Uterus (tissue), 4 donors: ENCODE data around the gene ACSL4. TPM values are rescaled to one million over a fixed set of nuclear protein-coding genes. Genes with fewer than 3 reads are reported as not detected.
"Not testable (repeated sequence)": the region's sequence is repeated elsewhere in the genome, so short reads cannot be mapped to it uniquely, and the experiment has no call there.

Source experiments
- DNase-seq, 2 donors: peaks; one replicate each; pipeline ENCODE4 v3.0.0-alpha.2; 2019 to 2020
- H3K27ac ChIP-seq, 2 donors: fragments of 200-600 bp; sonication (generic); 1 replicate in 1 of 2; 2 replicates in 1 of 2; pipeline ENCODE4 v1.5.1; 2016 to 2018
- H3K27me3 ChIP-seq, 2 donors: fragments of 200-600 bp; sonication (generic); one replicate each; pipeline ENCODE4 v1.5.1; 2018 to 2019; ENCODE audit warnings: control low read depth in 1 of 2
- H3K36me3 ChIP-seq, 2 donors: fragments of 200-600 bp; sonication (generic); one replicate each; pipeline ENCODE4 v1.5.1; 2019; ENCODE audit warnings: control low read depth in 1 of 2
- H3K4me1 ChIP-seq, 2 donors: fragments of 200-600 bp; sonication (generic); one replicate each; pipeline ENCODE4 v1.5.1; 2018 to 2019; ENCODE audit warnings: control low read depth in 1 of 2
- H3K4me3 ChIP-seq, 2 donors: fragments of 200-600 bp; sonication (generic); 1 replicate in 1 of 2; 2 replicates in 1 of 2; pipeline ENCODE4 v1.5.1; 2018 to 2019; ENCODE audit warnings: mild to moderate bottlenecking in 1 of 2
- H3K9me3 ChIP-seq, 2 donors: fragments of 200-600 bp; sonication (generic); one replicate each; pipeline ENCODE4 v1.5.1; 2019; ENCODE audit warnings: control low read depth in 1 of 2
- POLR2A ChIP-seq, 2 donors: fragments of 450-650 bp; IDR thresholded peaks; one replicate each; pipeline ENCODE4 v1.6.1; 2016; ENCODE audit warnings: antibody characterized with exemption in 2 of 2, mild to moderate bottlenecking in 1 of 2, moderate library complexity in 1 of 2
- intact Hi-C: fragments of 100-400 bp; cut with DNase I; formaldehyde crosslinking; loops from one replicate; pipeline ENCODE4 v1.15.1; 2023; ENCODE audit warnings: low total_unique reads
- total RNA-seq, 4 donors: library from RNA; depleted of rRNA in 3 of 4; stranded (reverse); fragments of >200 nt in 3 of 4; gene quantifications; one replicate each; pipeline versions ENCODE4 v1.1.0 to v1.2.4, GENCODE V29; 2014 to 2023
- TF ChIP-seq, protein P1 (sequence below), 4 experiments: fragments of 200-600 bp in 2 of 4; fragments of 450-650 bp in 2 of 4; sonication (generic) in 2 of 4; IDR thresholded peaks; one replicate each; pipeline ENCODE4 v1.5.1; 2016 to 2019; ENCODE audit warnings: antibody characterized with exemption in 4 of 4, mild to moderate bottlenecking in 2 of 4, moderate library complexity in 1 of 4
- donor health status: DM: yes; HTN: yes; CAD: no.

ACSL4 gene
- total RNA-seq, 4 donors from 2014 or later: 8.5 to 55.6 (median 42.8) TPM

- H3K4me1 ChIP-seq: no peaks in the 10 kb centered on the region
- intact Hi-C loops: no loop called here
- TF ChIP-seq, protein P1, sequence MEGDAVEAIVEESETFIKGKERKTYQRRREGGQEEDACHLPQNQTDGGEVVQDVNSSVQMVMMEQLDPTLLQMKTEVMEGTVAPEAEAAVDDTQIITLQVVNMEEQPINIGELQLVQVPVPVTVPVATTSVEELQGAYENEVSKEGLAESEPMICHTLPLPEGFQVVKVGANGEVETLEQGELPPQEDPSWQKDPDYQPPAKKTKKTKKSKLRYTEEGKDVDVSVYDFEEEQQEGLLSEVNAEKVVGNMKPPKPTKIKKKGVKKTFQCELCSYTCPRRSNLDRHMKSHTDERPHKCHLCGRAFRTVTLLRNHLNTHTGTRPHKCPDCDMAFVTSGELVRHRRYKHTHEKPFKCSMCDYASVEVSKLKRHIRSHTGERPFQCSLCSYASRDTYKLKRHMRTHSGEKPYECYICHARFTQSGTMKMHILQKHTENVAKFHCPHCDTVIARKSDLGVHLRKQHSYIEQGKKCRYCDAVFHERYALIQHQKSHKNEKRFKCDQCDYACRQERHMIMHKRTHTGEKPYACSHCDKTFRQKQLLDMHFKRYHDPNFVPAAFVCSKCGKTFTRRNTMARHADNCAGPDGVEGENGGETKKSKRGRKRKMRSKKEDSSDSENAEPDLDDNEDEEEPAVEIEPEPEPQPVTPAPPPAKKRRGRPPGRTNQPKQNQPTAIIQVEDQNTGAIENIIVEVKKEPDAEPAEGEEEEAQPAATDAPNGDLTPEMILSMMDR (IDR thresholded peaks at IDR 0.05): no peak
- no peak for TF ChIP-seq POLR2A (IDR thresholded peaks at IDR 0.05)
- no peaks in the 10 kb centered on the region for H3K36me3 ChIP-seq
- no peaks in the 10 kb centered on the region for H3K27me3 ChIP-seq
- no peaks in the 10 kb centered on the region for H3K9me3 ChIP-seq
- H3K4me3 ChIP-seq: no peak overlapping the region
- no peak overlapping the region for H3K27ac ChIP-seq
- no peak for DNase-seq
Observed at GRCh38 chrX:109684136-109684535, 48.9 kb downstream of the ACSL4 start.

- Histone ChIP-seq H3K4me3 (no peak overlapping the region), H3K4me1 (no peaks in the 10 kb centered on the region), H3K9me3 (no peaks in the 10 kb centered on the region), H3K27me3 (no peaks in the 10 kb centered on the region), H3K27ac (no peak overlapping the region), H3K36me3 (no peaks in the 10 kb centered on the region)
- intact Hi-C loops: no loop called here
- TF ChIP-seq, protein P1 (IDR thresholded peaks at IDR 0.05): no peak
- TF ChIP-seq POLR2A (IDR thresholded peaks at IDR 0.05): no peak
- DNase-seq: no peak
Observed at GRCh38 chrX:109681475-109682081, 51.5 kb downstream of the ACSL4 start.

DNA sequence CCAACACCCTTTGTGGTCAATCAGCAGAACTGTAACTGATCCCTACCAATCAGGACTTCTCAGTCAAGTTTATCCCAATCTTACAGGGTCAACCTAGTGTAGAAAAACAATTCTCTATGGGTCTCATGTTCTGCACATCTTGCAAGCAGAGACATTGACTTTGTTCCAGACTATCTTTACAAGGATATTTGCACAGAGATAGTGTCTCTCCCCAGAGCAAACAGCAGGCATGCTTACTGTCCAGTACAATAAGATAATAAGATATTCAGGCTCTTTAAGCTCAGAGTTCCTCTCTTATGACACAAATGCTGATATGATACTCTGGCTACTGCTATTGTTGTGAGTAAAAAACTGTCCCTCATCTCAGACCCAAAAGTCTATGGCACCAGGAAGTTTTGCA lies 53.2 kb downstream of the ACSL4 start:
- no peak for DNase-seq
- Histone ChIP-seq H3K4me3 (no peak overlapping the region), H3K27ac (no peak overlapping the region), H3K27me3 (no peaks in the 10 kb centered on the region), H3K4me1 (no peaks in the 10 kb centered on the region), H3K36me3 (no peaks in the 10 kb centered on the region), H3K9me3 (no peaks in the 10 kb centered on the region)
- TF ChIP-seq, protein P1 (IDR thresholded peaks at IDR 0.05): no peak
- TF ChIP-seq POLR2A (IDR thresholded peaks at IDR 0.05): no peak
- intact Hi-C loops: no loop called here

DNA sequence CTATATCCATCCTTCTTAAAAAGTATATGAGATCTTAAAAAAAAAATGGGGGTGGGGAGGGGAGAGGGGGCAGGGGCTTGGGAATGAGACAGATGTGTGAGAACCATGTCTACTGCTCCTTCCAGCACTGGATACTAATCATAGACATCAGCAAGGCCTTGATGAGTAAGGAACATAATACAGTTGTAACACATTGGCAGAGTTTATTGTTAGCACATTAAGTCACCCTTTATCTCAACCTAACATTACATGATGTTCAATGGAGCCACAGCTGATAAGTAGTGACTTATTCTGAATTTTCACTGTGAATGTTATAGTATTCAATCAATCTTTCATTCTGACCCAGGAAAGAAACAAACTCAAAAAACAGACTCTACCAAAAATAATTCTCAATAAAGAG lies 60.8 kb downstream of the ACSL4 start:
- Histone ChIP-seq H3K4me1 (no peaks in the 10 kb centered on the region), H3K9me3 (no peaks in the 10 kb centered on the region), H3K36me3 (no peaks in the 10 kb centered on the region), H3K27me3 (no peaks in the 10 kb centered on the region), H3K4me3 (no peak overlapping the region), H3K27ac (no peak overlapping the region)
- TF ChIP-seq, protein P1 (IDR thresholded peaks at IDR 0.05): no peak
- TF ChIP-seq POLR2A (IDR thresholded peaks at IDR 0.05): no peak
- no peak for DNase-seq
- intact Hi-C loops: no loop called here

DNA sequence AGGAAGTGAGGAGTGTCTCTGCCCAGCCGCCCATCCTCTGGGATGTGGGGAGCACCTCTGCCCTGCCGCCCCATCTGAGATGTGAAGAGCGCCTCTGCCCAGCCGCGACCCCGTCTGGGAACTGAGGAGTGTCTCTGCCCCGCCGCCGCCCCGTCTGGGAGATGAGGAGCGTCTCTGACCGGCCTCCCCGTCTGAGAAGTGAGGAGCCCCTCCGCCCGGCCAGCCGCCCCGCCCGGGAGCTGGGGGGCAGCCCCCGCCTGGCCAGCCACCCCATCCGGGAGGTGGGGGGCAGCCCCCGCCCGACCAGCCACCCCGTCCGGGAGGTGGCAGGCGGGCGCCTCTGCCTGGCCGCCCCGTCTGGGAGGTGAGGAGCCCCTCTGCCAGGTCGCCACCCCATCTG lies 61.9 kb downstream of the ACSL4 start:
- H3K36me3 ChIP-seq, H3K4me3 ChIP-seq, intact Hi-C loops, H3K27me3 ChIP-seq, H3K27ac ChIP-seq, DNase-seq, H3K4me1 ChIP-seq, H3K9me3 ChIP-seq: not testable (repeated sequence)

DNA sequence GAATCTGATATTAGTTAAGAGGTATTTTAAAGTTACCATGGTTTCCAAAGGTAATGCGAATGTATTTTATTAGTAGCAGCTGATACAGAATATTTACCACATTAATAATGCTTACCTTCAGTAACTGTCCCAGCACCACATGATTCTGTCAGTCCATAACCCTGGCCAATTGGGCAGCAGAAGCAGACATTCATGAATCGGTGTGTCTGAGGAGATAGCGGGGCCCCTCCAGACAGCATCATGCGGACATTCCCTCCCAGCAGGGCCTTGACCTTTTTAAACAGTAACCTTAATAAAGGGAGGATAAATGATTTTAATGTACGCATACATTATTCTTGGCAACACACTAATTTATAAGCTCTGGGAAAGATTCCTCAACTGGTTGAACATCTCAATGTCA lies 65.1 kb downstream of the ACSL4 start:
- H3K9me3 ChIP-seq: no peaks in the 10 kb centered on the region
- no peaks in the 10 kb centered on the region for H3K27me3 ChIP-seq
- no peak overlapping the region for H3K27ac ChIP-seq
- intact Hi-C loops: no loop called here
- no peak overlapping the region for H3K4me3 ChIP-seq
- TF ChIP-seq, protein P1 (IDR thresholded peaks at IDR 0.05): no peak
- no peak for TF ChIP-seq POLR2A (IDR thresholded peaks at IDR 0.05)
- no peaks in the 10 kb centered on the region for H3K36me3 ChIP-seq
- no peak for DNase-seq
- no peaks in the 10 kb centered on the region for H3K4me1 ChIP-seq
